Measurements from ENCODE around the gene RAB40AL.

Gene RAB40AL

DNA sequence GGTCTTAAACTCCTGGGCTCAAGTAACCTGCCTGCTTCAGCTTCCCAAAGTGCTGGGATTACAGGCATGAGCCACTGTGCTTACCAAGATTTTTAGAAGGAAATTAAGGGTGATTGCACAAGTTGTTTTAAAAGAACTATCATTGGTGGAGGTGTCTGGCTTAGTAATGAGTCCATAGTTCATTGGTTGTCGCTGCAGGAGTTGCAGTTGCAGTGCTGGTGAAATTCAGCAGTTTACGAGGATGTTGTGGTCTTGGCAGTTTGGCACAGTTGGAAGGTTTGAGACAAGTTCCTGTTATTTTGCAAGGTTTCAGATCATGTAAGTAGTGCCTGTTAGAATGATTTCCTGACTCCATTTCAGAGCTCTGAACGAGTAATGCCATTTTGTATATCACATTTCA lies 48.1 kb downstream of the RAB40AL start:
- no peak for DNase-seq

Data from CD4-positive, alpha-beta T cell treated with Interferon gamma for 1 hour (primary cell).